ENCODE results near the gene ZNF212. TPM values are rescaled to one million over a fixed set of nuclear protein-coding genes. Genes with fewer than 3 reads are reported as not detected.

ZNF212 gene
- total and polyA plus RNA-seq, 10 donors: 6.7 to 15.0 (median 12.8) TPM

DNA sequence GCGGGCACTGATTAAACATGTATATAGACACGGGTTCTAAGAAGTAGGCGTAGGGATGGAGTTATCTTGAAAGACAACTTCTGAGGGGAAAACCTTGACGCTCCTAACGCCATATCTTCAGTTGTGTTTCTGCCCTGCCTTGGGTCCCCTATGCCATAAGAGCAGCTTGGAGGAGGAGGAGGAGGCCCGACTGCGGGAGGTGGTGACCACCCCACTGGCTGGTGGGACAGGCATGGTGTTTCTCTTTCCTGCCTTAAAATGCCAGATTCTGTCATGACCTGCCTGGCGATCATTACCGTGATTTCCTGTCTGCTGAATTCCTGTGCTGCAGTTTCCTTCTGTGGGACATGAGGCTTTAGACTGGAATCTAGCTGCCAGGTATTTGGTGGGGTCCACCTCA is 38.4 kb downstream of the ZNF212 start:
- Histone ChIP-seq H3K27ac (no peak overlapping the region), H3K4me1 (no peaks in the 10 kb centered on the region), H3K27me3 (replicated peaks in 1 of 7) (no peaks in the 10 kb centered on the region), H3K36me3 (peaks cover 0 to 98% (median 65%) of the 10 kb centered on the region in 6 donors), H3K9me3 (peaks cover 0 to 6% (median 0%) of the 10 kb centered on the region in 8 donors), H3K4me3 (no peak overlapping the region)
- DNase-seq: no peak
- intact Hi-C loops (cut with DNase I; ENCODE audit: low total_unique reads): no loop called here
- WGBS, 5 donors: 92 to 99% (median 95%) methylated on average over 7 to 9 of the region's 9 CpGs
- TF ChIP-seq POLR2A (IDR thresholded peaks at IDR 0.05) (no peak), POLR2AphosphoS5 (IDR thresholded peaks at IDR 0.05) (no peak)
- TF ChIP-seq, protein P1, sequence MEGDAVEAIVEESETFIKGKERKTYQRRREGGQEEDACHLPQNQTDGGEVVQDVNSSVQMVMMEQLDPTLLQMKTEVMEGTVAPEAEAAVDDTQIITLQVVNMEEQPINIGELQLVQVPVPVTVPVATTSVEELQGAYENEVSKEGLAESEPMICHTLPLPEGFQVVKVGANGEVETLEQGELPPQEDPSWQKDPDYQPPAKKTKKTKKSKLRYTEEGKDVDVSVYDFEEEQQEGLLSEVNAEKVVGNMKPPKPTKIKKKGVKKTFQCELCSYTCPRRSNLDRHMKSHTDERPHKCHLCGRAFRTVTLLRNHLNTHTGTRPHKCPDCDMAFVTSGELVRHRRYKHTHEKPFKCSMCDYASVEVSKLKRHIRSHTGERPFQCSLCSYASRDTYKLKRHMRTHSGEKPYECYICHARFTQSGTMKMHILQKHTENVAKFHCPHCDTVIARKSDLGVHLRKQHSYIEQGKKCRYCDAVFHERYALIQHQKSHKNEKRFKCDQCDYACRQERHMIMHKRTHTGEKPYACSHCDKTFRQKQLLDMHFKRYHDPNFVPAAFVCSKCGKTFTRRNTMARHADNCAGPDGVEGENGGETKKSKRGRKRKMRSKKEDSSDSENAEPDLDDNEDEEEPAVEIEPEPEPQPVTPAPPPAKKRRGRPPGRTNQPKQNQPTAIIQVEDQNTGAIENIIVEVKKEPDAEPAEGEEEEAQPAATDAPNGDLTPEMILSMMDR (IDR thresholded peaks at IDR 0.05 in 8 of 11, conservative IDR thresholded peaks at IDR 0.05 in 3 of 11): no peak

DNA sequence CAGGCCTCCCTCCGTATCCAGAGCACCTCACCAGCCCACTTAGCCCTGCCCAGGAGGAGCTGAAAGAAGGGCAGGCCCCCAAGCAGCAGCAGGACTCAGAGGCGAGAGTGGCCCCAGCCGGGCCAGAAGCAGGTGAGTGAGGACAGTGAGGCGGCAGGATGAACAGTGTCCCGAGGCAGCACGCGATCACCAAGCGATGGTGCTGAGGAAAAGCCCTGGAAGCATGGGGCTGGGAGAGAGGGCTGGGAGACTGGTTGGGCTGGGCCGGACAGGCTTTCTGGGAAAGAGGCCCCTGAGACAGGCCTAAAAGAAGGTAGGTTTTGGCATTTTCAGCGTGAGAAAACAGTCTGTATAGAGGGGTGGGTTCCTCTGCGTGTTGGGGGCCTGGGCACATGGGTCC is 38.9 kb downstream of the ZNF212 start:
- H3K4me1 ChIP-seq: no peaks in the 10 kb centered on the region
- TF ChIP-seq, protein P1 (IDR thresholded peaks at IDR 0.05 in 8 of 11, conservative IDR thresholded peaks at IDR 0.05 in 3 of 11): no peak
- TF ChIP-seq POLR2AphosphoS5 (IDR thresholded peaks at IDR 0.05): peak in 1 of 3 donors; percentile 48
- no peak overlapping the region for H3K27ac ChIP-seq
- peaks cover 0 to 6% (median 0%) of the 10 kb centered on the region in 8 donors for H3K9me3 ChIP-seq
- DNase-seq: no peak
- intact Hi-C loops (cut with DNase I; ENCODE audit: low total_unique reads): no loop called here
- peaks cover 0 to 97% (median 63%) of the 10 kb centered on the region in 6 donors for H3K36me3 ChIP-seq
- WGBS, 5 donors: 93 to 96% (median 95%) methylated on average over 10 to 11 of the region's 11 CpGs
- H3K27me3 ChIP-seq (replicated peaks in 1 of 7): no peaks in the 10 kb centered on the region
- H3K4me3 ChIP-seq: no peak overlapping the region

DNA sequence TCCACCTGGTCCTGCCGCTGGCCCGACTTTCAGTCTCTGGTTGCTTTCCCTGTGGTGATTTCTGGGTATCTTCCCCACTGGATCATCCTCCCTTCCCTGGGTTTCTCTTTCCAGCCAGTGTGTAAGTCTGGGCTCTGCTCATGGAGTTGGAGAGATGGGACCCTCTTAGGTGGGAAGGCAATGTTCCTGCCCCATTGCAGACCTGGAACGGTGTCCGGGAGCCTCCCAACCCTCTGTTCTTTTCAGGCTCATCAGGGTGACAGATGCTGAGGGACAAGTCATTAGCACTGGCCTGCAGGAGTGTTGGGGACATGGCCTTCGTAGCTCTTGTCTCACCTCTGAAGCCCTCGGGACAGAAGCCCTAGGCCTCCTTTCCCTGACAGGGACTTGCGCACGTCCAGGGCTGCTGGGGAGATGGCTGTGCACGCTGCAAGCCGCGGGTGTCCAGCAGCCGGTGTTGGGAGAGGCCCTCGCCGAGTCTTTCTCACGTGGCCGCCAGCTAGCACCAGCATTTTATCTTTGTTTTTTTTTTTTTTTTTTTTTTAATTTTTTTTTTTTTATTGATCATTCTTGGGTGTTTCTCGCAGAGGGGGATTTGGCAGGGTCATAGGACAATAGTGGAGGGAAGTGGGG is 39.8 kb downstream of the ZNF212 start:
- Histone ChIP-seq H3K36me3 (peaks cover 0 to 89% (median 59%) of the 10 kb centered on the region in 6 donors), H3K27ac (no peak overlapping the region)
- intact Hi-C loops (cut with DNase I; ENCODE audit: low total_unique reads): no loop called here

DNA sequence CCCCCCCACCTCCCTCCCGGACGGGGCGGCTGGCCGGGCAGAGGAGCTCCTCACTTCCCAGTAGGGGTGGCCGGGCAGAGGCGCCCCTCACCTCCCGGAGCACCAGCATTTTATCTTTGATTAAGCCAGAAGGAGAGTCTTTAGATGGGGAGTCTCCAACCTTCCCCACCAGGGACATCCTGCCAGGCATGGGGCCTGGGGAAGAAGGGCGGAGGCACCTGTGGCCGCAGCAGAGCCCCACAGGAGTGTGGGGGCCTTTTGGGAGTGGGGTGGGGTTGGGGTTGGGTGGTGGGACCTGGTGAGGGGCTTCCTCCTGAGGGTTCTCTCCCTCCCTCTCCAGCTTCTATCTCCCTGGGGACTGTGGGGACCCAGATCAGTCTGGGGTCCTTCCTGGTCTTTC is 40.7 kb downstream of the ZNF212 start:
- no peak for DNase-seq
- WGBS, 5 donors: 85 to 97% (median 95%) methylated on average over 6 to 9 of the region's 9 CpGs; no CpG with 5 or more reads in 1 of the 5 donors

More for the DNA sequence above, 39.8 kb downstream of the ZNF212 start:
- 93 to 98% (median 96%) methylated on average over 17 of the region's 17 CpGs for WGBS, 5 donors
- H3K27me3 ChIP-seq (replicated peaks in 1 of 7): no peaks in the 10 kb centered on the region
- DNase-seq: no peak
- H3K9me3 ChIP-seq: peaks cover 0 to 6% (median 0%) of the 10 kb centered on the region in 8 donors
- H3K4me1 ChIP-seq: peaks cover 0 to 7% (median under 1%) of the 10 kb centered on the region in 6 donors
- no peak for TF ChIP-seq POLR2A (IDR thresholded peaks at IDR 0.05)
- TF ChIP-seq POLR2AphosphoS5 (IDR thresholded peaks at IDR 0.05): no peak
- TF ChIP-seq, protein P1 (IDR thresholded peaks at IDR 0.05 in 8 of 11, conservative IDR thresholded peaks at IDR 0.05 in 3 of 11): no peak
- H3K4me3 ChIP-seq: no peak overlapping the region

More for the DNA sequence above, 40.7 kb downstream of the ZNF212 start:
- intact Hi-C loops (cut with DNase I; ENCODE audit: low total_unique reads): no loop called here
- Histone ChIP-seq H3K27me3 (replicated peaks in 1 of 7) (no peaks in the 10 kb centered on the region), H3K27ac (no peak overlapping the region), H3K4me3 (no peak overlapping the region), H3K9me3 (no peaks in the 10 kb centered on the region), H3K36me3 (peaks cover 0 to 79% (median 53%) of the 10 kb centered on the region in 6 donors), H3K4me1 (peaks cover 4 to 16% (median 9%) of the 10 kb centered on the region in 6 donors)
- TF ChIP-seq, protein P1 (IDR thresholded peaks at IDR 0.05 in 8 of 11, conservative IDR thresholded peaks at IDR 0.05 in 3 of 11): no peak
- TF ChIP-seq POLR2A (IDR thresholded peaks at IDR 0.05) (no peak), POLR2AphosphoS5 (IDR thresholded peaks at IDR 0.05) (no peak)
